KMS-11 (cell line): ENCODE data around the gene UBL7.

Experiments used
- H2AFZ ChIP-seq: fragments of 200-600 bp; sonication (generic); 2 replicates; pipeline ENCODE4 v1.6.1; 2016; ENCODE audit warnings: antibody characterized with exemption, mixed run types, low read depth
- H3K27ac ChIP-seq: fragments of 200-600 bp; sonication (generic); 2 replicates; pipeline ENCODE4 v1.6.1; 2016; ENCODE audit warnings: mild to moderate bottlenecking, mixed run types
- H3K27me3 ChIP-seq: fragments of 200-600 bp; sonication (generic); 2 replicates; pipeline ENCODE4 v1.6.1; 2017; ENCODE audit warnings: mild to moderate bottlenecking, low read depth, mixed run types, moderate library complexity; ENCODE audit not compliant: insufficient read depth
- H3K36me3 ChIP-seq: fragments of 200-600 bp; sonication (generic); 2 replicates; pipeline ENCODE4 v1.6.1; 2017; ENCODE audit warnings: mild to moderate bottlenecking, mixed run types; ENCODE audit not compliant: insufficient read depth
- H3K4me1 ChIP-seq: fragments of 200-600 bp; sonication (generic); 2 replicates; pipeline ENCODE4 v1.6.1; 2016; ENCODE audit warnings: mild to moderate bottlenecking, low read depth, mixed run types; ENCODE audit not compliant: poor library complexity, severe bottlenecking
- H3K4me2 ChIP-seq: fragments of 200-600 bp; sonication (generic); 2 replicates; pipeline ENCODE4 v1.7.0; 2016; ENCODE audit warnings: mild to moderate bottlenecking, mixed run types
- H3K4me3 ChIP-seq: fragments of 200-600 bp; sonication (generic); IDR thresholded peaks from 2 replicates; pipeline ENCODE4 v1.6.1; 2017; ENCODE audit warnings: low read depth, low read length, mixed read lengths; ENCODE audit not compliant: insufficient read depth
- H3K79me2 ChIP-seq: fragments of 200-600 bp; sonication (generic); 2 replicates; pipeline ENCODE4 v1.6.1; 2016; ENCODE audit warnings: low read depth, mixed run types; ENCODE audit not compliant: insufficient read depth
- H3K9ac ChIP-seq: fragments of 200-600 bp; sonication (generic); 2 replicates; pipeline ENCODE4 v1.6.1; 2016; ENCODE audit warnings: mild to moderate bottlenecking, mixed run types
- H4K20me1 ChIP-seq: fragments of 200-600 bp; sonication (generic); 2 replicates; pipeline ENCODE4 v1.6.1; 2016; ENCODE audit warnings: mild to moderate bottlenecking, mixed run types; ENCODE audit not compliant: insufficient read depth
- TF ChIP-seq, protein P1 (sequence below): fragments of 200-600 bp; sonication (generic); conservative IDR thresholded peaks from 2 replicates; pipeline ENCODE4 v1.6.1; 2017; ENCODE audit warnings: low read depth, mild to moderate bottlenecking, antibody characterized with exemption, low read length, moderate library complexity, mixed read lengths

The UBL7 gene

DNA sequence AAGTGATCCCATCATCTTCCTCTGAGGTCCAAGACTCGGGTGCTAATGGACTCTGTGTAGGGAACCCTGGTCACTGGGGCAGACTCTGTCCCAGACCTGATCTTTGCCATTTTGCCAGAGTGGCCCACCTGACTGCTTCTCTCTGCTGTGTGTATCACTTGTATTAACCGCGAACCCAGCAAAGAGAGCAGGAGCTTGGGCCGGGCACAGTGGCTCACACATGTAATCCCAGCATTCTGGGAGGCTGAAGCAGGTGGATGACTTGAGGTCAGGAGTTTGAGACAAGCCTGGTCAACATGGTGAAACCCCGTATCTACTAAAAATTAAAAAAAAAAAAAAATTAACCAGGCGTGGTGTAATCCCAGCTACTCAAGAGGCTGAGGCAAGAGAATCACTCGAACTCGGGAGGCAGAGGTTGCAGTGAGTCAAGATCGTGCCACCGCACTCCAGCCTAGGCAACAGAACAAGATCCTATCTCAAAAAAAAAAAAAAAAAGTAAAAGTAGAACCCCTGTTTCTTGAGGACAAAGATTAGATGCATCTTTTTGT, 60.6 kb downstream of the UBL7 start:
- no peaks in the 10 kb centered on the region for H3K79me2 ChIP-seq
- peaks cover 53% of the 10 kb centered on the region for H3K4me1 ChIP-seq
- no peaks in the 10 kb centered on the region for H3K27me3 ChIP-seq
- TF ChIP-seq, protein P1, sequence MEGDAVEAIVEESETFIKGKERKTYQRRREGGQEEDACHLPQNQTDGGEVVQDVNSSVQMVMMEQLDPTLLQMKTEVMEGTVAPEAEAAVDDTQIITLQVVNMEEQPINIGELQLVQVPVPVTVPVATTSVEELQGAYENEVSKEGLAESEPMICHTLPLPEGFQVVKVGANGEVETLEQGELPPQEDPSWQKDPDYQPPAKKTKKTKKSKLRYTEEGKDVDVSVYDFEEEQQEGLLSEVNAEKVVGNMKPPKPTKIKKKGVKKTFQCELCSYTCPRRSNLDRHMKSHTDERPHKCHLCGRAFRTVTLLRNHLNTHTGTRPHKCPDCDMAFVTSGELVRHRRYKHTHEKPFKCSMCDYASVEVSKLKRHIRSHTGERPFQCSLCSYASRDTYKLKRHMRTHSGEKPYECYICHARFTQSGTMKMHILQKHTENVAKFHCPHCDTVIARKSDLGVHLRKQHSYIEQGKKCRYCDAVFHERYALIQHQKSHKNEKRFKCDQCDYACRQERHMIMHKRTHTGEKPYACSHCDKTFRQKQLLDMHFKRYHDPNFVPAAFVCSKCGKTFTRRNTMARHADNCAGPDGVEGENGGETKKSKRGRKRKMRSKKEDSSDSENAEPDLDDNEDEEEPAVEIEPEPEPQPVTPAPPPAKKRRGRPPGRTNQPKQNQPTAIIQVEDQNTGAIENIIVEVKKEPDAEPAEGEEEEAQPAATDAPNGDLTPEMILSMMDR: no peak
- 0 out of 2 replicates have a peak overlapping the region, but pooled peaks have one; percentile 5 for H2AFZ ChIP-seq
- no peaks in the 10 kb centered on the region for H4K20me1 ChIP-seq
- H3K27ac ChIP-seq: peak overlapping the region; percentile 34; the same call in 1 of the 2 replicates
- H3K36me3 ChIP-seq: no peaks in the 10 kb centered on the region
- H3K4me3 ChIP-seq: no peak overlapping the region
- peak overlapping the region; percentile 95 for H3K4me2 ChIP-seq
- no peak overlapping the region; the same call in 1 of the 2 replicates for H3K9ac ChIP-seq

DNA sequence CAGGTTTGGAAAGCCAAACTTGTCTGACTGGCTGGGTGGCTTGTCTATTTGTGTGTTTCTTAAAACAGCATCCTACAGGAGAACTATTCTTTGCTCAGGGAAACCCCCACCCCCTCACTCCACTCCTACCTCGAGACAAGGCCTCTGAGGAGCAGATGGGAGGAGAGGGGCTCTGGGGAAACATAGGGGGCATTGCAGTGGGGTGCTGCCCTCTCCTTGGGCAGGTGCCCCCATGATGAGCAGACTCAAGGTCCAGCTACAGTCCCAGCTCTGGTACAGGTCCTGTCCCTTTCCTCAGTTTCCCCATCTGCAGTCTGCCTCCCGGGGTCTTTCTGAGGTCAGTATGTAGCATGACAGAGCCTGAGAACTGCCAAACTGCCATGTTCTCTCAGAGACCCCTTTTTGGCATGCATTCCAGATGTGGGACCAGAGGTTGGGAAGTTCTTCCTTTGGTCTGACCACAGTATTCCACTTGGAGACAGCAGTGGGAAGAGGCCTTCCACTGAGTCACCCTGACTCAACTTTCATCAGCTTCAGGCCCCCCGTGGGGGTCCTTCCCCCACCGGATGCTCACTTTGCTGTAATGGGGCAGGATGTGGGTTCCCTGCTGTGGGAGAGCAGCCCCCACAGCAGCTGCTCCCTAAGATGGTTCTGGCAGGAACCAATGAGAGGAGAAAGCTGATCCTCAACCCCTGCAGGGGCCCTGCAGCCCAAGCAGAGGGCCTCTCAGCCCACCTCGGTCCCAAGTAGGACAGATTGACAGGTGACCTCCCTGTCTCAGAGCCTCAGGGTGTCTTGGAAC, 61.2 kb downstream of the UBL7 start:
- Histone ChIP-seq H3K36me3 (no peaks in the 10 kb centered on the region), H3K79me2 (no peaks in the 10 kb centered on the region), H3K27me3 (no peaks in the 10 kb centered on the region), H4K20me1 (no peaks in the 10 kb centered on the region), H3K4me2 (peak overlapping the region; percentile 95), H3K9ac (no peak overlapping the region; the same call in 1 of the 2 replicates), H3K4me3 (no peak overlapping the region), H3K4me1 (peaks cover 53% of the 10 kb centered on the region), H2AFZ (0 out of 2 replicates have a peak overlapping the region, but pooled peaks have one; percentile 5), H3K27ac (peak overlapping the region; percentile 34; the same call in 1 of the 2 replicates)
- TF ChIP-seq, protein P1: no peak

DNA sequence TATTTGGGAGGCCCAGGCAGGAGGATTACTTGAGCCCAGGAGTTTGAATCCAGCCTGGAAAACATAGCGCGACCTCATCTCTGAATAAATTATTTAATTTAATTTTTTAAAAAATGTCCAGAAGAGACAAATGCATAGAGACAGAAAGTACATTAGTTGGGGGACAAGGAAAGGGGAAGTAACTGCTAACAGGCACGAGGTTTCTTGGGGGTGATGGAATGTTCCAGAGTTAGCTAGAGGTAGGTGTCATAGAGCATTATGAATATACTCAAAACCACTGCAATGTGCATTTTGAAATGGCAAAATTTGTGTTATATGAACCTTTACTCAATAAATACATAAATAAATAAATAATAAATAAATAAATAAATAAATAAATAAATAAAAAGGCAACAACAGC, 61.9 kb downstream of the UBL7 start:
- Histone ChIP-seq H3K27ac (no peak overlapping the region), H4K20me1 (no peaks in the 10 kb centered on the region), H3K4me1 (peaks cover 53% of the 10 kb centered on the region), H3K4me3 (no peak overlapping the region), H3K36me3 (no peaks in the 10 kb centered on the region), H3K79me2 (no peaks in the 10 kb centered on the region), H3K27me3 (no peaks in the 10 kb centered on the region), H3K9ac (no peak overlapping the region), H2AFZ (no peak overlapping the region), H3K4me2 (no peak overlapping the region)
- TF ChIP-seq, protein P1: no peak

DNA sequence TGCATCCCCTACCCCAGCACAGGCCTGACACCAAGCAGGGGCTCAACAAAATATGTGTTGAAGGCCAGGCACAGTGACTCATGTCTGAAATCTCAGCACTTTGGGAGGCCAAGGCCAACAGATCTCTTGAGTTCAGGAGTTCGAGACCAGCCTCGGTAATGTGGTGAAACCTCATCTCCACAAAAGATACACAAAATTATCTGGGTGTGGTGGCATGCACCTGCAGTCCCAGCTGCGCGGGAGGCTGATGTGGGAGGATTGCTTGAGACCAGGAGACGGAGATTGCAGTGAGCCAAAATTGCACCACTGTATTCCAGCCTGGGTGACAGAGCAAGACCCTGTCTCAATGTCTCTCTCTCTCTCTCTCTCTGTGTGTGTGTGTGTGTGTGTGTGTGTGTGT, 62.8 kb downstream of the UBL7 start:
- Histone ChIP-seq H3K27ac (no peak overlapping the region), H3K27me3 (no peaks in the 10 kb centered on the region), H3K4me3 (no peak overlapping the region), H3K4me2 (no peak overlapping the region), H3K79me2 (no peaks in the 10 kb centered on the region), H3K9ac (no peak overlapping the region), H2AFZ (no peak overlapping the region), H3K4me1 (peaks cover 53% of the 10 kb centered on the region), H4K20me1 (no peaks in the 10 kb centered on the region), H3K36me3 (no peaks in the 10 kb centered on the region)
- TF ChIP-seq, protein P1: no peak
